IPS-11a (cell line): ENCODE results near the gene COL9A1.
A peak's percentile ranks its signal among the peaks of the same experiment; 100 is the strongest.

Experiments
- H3K4me3 ChIP-seq: one replicate; pipeline ENCODE4 v1.5.1; 2013; ENCODE audit warnings: low read depth, low read length, control low read depth

Gene COL9A1

GRCh38 chr6:70289299-70289698 lies 13.6 kb downstream of the COL9A1 start:
- no peak overlapping the region for H3K4me3 ChIP-seq

- no peak overlapping the region for H3K4me3 ChIP-seq
Measured at GRCh38 chr6:70286905-70287304, 16.0 kb downstream of the COL9A1 start.

GRCh38 chr6:70285201-70285600 lies 17.7 kb downstream of the COL9A1 start:
- H3K4me3 ChIP-seq = no peak overlapping the region

- peak overlapping the region; percentile 58 for H3K4me3 ChIP-seq
Measured at GRCh38 chr6:70282919-70283461, 19.9 kb downstream of the COL9A1 start.

- H3K4me3 ChIP-seq = peak overlapping the region; percentile 58
Measured at GRCh38 chr6:70282312-70282918, 20.5 kb downstream of the COL9A1 start.

- H3K4me3 ChIP-seq = peak overlapping the region; percentile 58
Measured at GRCh38 chr6:70281923-70282311, 21.0 kb downstream of the COL9A1 start.

GRCh38 chr6:70280400-70280853 lies 22.5 kb downstream of the COL9A1 start:
- H3K4me3 ChIP-seq = no peak overlapping the region

- H3K4me3 ChIP-seq = no peak overlapping the region
Measured at GRCh38 chr6:70277470-70277869, 25.4 kb downstream of the COL9A1 start.

- H3K4me3 ChIP-seq = no peak overlapping the region
Measured at GRCh38 chr6:70274338-70274737, 28.5 kb downstream of the COL9A1 start.

- H3K4me3 ChIP-seq = no peak overlapping the region
Measured at GRCh38 chr6:70272071-70272470, 30.8 kb downstream of the COL9A1 start.

- no peak overlapping the region for H3K4me3 ChIP-seq
Measured at GRCh38 chr6:70270287-70271005, 32.4 kb downstream of the COL9A1 start.

GRCh38 chr6:70266142-70266541 lies 36.7 kb downstream of the COL9A1 start:
- H3K4me3 ChIP-seq = no peak overlapping the region

GRCh38 chr6:70264306-70264705 lies 38.6 kb downstream of the COL9A1 start:
- no peak overlapping the region for H3K4me3 ChIP-seq

- no peak overlapping the region for H3K4me3 ChIP-seq
Measured at GRCh38 chr6:70258483-70258882, 44.4 kb downstream of the COL9A1 start.

GRCh38 chr6:70257768-70258273 lies 45.1 kb downstream of the COL9A1 start:
- no peak overlapping the region for H3K4me3 ChIP-seq

GRCh38 chr6:70254784-70255183 lies 48.1 kb downstream of the COL9A1 start:
- no peak overlapping the region for H3K4me3 ChIP-seq

GRCh38 chr6:70253923-70254322 lies 49.0 kb downstream of the COL9A1 start:
- H3K4me3 ChIP-seq = no peak overlapping the region

- H3K4me3 ChIP-seq = no peak overlapping the region
Measured at GRCh38 chr6:70252604-70253003, 50.3 kb downstream of the COL9A1 start.

- H3K4me3 ChIP-seq = no peak overlapping the region
Measured at GRCh38 chr6:70246118-70246517, 56.8 kb downstream of the COL9A1 start.

GRCh38 chr6:70241991-70242420 lies 60.9 kb downstream of the COL9A1 start:
- no peak overlapping the region for H3K4me3 ChIP-seq

- H3K4me3 ChIP-seq = no peak overlapping the region
Measured at GRCh38 chr6:70241031-70241430, 61.9 kb downstream of the COL9A1 start.

- H3K4me3 ChIP-seq = no peak overlapping the region
Measured at GRCh38 chr6:70236343-70236742, 66.5 kb downstream of the COL9A1 start.
